HepG2 (cell line): ENCODE data around the gene IQCE. TPM values are rescaled to one million over a fixed set of nuclear protein-coding genes. Genes with fewer than 3 reads are reported as not detected.

Experiments
- ATAC-seq: fragments of 200-7000 bp; cut with Tn5 transposase; 3 replicates; pipeline ENCODE4 v1.9.1; 2020; ENCODE audit warnings: mild to moderate bottlenecking, moderate library complexity
- BruUV-seq: library from RNA; stranded (reverse); fragments of 400-500 nt; replicated peaks from 2 replicates; lab custom pipeline; 2021; lab: Mats Ljungman, UMichigan
- CTCF ChIA-PET: fragments of 300-600 bp; formaldehyde crosslinking; extraction: SDS; loops from one replicate; lab custom pipeline; 2021; ENCODE audit warnings: low total read pairs, inconsistent platforms, low intra/inter-chr PET ratio; lab: Yijun Ruan, JAX
- POLR2A ChIA-PET: fragments of 350-600 bp; sonication (Branson Sonifier 250); formaldehyde crosslinking; loops from one replicate; lab custom pipeline; 2020; ENCODE audit warnings: antibody characterized with exemption, inconsistent platforms; lab: Yijun Ruan, JAX
- DNase-seq: peaks from one replicate; pipeline ENCODE4 v3.0.0-alpha.2; 2015; ENCODE audit warnings: low spot score
- FAIRE-seq: peaks from 3 replicates; lab custom pipeline; 2011; peaks lifted over from hg19 to GRCh38; lab: Jason Lieb, UNC
- H2AFZ ChIP-seq: one replicate; pipeline ENCODE4 v1.6.1; 2011; ENCODE audit warnings: low read length, inconsistent platforms
- H3K27ac ChIP-seq: fragments of 300-600 bp; 3 replicates; pipeline ENCODE4 v1.8.0; 2011; ENCODE audit warnings: mixed run types, mild to moderate bottlenecking, mixed read lengths, low read length, inconsistent platforms; ENCODE audit not compliant: insufficient read depth; ENCODE audit errors: extremely low read length
- H3K27me3 ChIP-seq, 2 experiments: fragments of 200-600 bp in 1 of 2; 2 replicates in 1 of 2; 3 replicates in 1 of 2; pipeline versions ENCODE4 v1.6.0 to v1.8.0; 2011; ENCODE audit warnings: low read length in 2 of 2, mild to moderate bottlenecking in 2 of 2, moderate library complexity in 2 of 2, inconsistent platforms in 1 of 2; ENCODE audit not compliant: insufficient read depth in 2 of 2, control insufficient read depth in 1 of 2
- H3K36me3 ChIP-seq, 2 experiments: fragments of 200-600 bp in 1 of 2; replicated peaks in 1 of 2; 2 replicates in 1 of 2; 3 replicates in 1 of 2; pipeline versions ENCODE4 v1.5.1 to v1.8.0; 2011; ENCODE audit warnings: low read length in 2 of 2, inconsistent platforms in 1 of 2; ENCODE audit not compliant: insufficient read depth in 2 of 2, control insufficient read depth in 1 of 2
- H3K4me1 ChIP-seq: 2 replicates; pipeline ENCODE4 v1.5.1; 2012; ENCODE audit warnings: low read length, inconsistent platforms; ENCODE audit not compliant: insufficient read depth
- H3K4me2 ChIP-seq: 2 replicates; pipeline ENCODE4 v1.6.0; 2011; ENCODE audit warnings: low read depth, low read length, inconsistent platforms
- H3K4me3 ChIP-seq, 3 experiments: fragments of 200-600 bp in 1 of 3; sonication (generic), shearing (Covaris generic) in 1 of 3; replicated peaks in 1 of 3; 2 replicates each; pipeline ENCODE4 v1.5.1; 2011 to 2016; ENCODE audit warnings: low read length in 3 of 3, inconsistent platforms in 2 of 3, low read depth in 2 of 3, mild to moderate bottlenecking in 2 of 3, control low read depth in 1 of 3, mixed read lengths in 1 of 3; ENCODE audit not compliant: insufficient read depth in 1 of 3
- H3K79me2 ChIP-seq: one replicate; pipeline ENCODE4 v1.6.1; 2011; ENCODE audit warnings: low read length, inconsistent platforms; ENCODE audit not compliant: insufficient read depth
- H3K9ac ChIP-seq: 2 replicates; pipeline ENCODE4 v1.6.0; 2011; ENCODE audit warnings: mild to moderate bottlenecking, low read depth, low read length, inconsistent platforms; ENCODE audit not compliant: insufficient read depth
- H3K9me3 ChIP-seq: 2 replicates; pipeline ENCODE4 v1.5.1; 2012; ENCODE audit warnings: mild to moderate bottlenecking, low read length
- H4K20me1 ChIP-seq: 2 replicates; pipeline ENCODE4 v1.6.0; 2011; ENCODE audit warnings: inconsistent platforms, mild to moderate bottlenecking, low read length, moderate library complexity; ENCODE audit not compliant: insufficient read depth
- HNF1A ChIP-seq, 2 experiments: sonication (generic) in 1 of 2; formaldehyde crosslinking in 1 of 2; IDR thresholded peaks; 2 replicates each; pipeline versions ENCODE4 v1.4.0 to v1.6.1; 2016 to 2020; ENCODE audit warnings: borderline replicate concordance in 1 of 2, low read depth in 1 of 2, mild to moderate bottlenecking in 1 of 2, missing genetic modification reagents in 1 of 2
- MAFF ChIP-seq: IDR thresholded peaks from 2 replicates; pipeline ENCODE4 v1.6.1; 2011; ENCODE audit warnings: low read depth, low read length, improper control_type of control experiment
- NR2C2 ChIP-seq: sonication (generic); formaldehyde crosslinking; IDR thresholded peaks from 2 replicates; pipeline ENCODE4 v1.4.0; 2020; ENCODE audit warnings: missing genetic modification reagents, mild to moderate bottlenecking, moderate library complexity, borderline replicate concordance
- REST ChIP-seq, 2 experiments: IDR thresholded peaks; 2 replicates each; pipeline ENCODE4 v1.6.1; 2011 to 2012; ENCODE audit warnings: low read length in 2 of 2, borderline replicate concordance in 1 of 2, low read depth in 1 of 2, mild to moderate bottlenecking in 1 of 2, moderate library complexity in 1 of 2
- SNAPC5 ChIP-seq: sonication (generic); formaldehyde crosslinking; IDR thresholded peaks from 2 replicates; pipeline ENCODE4 v1.8.1; 2023; ENCODE audit warnings: mild to moderate bottlenecking, missing genetic modification reagents, borderline replicate concordance
- TOE1 ChIP-seq: sonication (generic); formaldehyde crosslinking; IDR thresholded peaks from 2 replicates; pipeline ENCODE4 v1.4.0; 2020; ENCODE audit warnings: mild to moderate bottlenecking, missing genetic modification reagents
- ZNF230 ChIP-seq: sonication (generic); formaldehyde crosslinking; IDR thresholded peaks from 2 replicates; pipeline ENCODE4 v1.4.0; 2020; ENCODE audit warnings: mild to moderate bottlenecking, missing genetic modification reagents
- ZNF7 ChIP-seq: IDR thresholded peaks from 2 replicates; pipeline ENCODE4 v1.6.1; 2016; ENCODE audit warnings: missing biosample characterization, missing genetic modification reagents
- WGBS: methylation state at CpG from one replicate; pipeline ENCODE4 v1.1.6; 2017; ENCODE audit warnings: low lambda C conversion rate; 5-methylcytosine and 5-hydroxymethylcytosine counted together
- in situ Hi-C: cut with HindIII; loops from 2 replicates; pipeline ENCODE4 v1.10.0; 2017; ENCODE audit warnings: low pct_unique_long_range_greater_than_20kb; ENCODE audit not compliant: extremely low pct_ligation_motif_present
- intact Hi-C: fragments of 100-400 bp; cut with micrococcal nuclease; formaldehyde crosslinking; loops from one replicate; pipeline ENCODE4 v1.10.0; 2022; ENCODE audit not compliant: unreplicated experiment
- polyA plus RNA-seq, 8 experiments: library from polyadenylated mRNA; depleted of rRNA in 3 of 8; stranded (reverse) in 7 of 8; unstranded in 1 of 8; fragments of >200 nt; fragmentation: Illumina TruSeq in 4 of 8; extraction: Trizol in 4 of 8; gene quantifications; 2 replicates each; pipeline versions ENCODE4 v1.2.1 to v1.2.3, GENCODE V29; 2011 to 2016; ENCODE audit warnings: low read depth in 4 of 8, missing spikeins in 1 of 8, mixed read lengths in 1 of 8; ENCODE audit not compliant: insufficient read depth in 1 of 8
- total RNA-seq, 5 experiments: library from RNA; depleted of rRNA; stranded (reverse); fragments of >200 nt; fragmentation: Illumina TruSeq; extraction: Trizol; gene quantifications; 2 replicates each; pipeline ENCODE4 v1.2.3, GENCODE V29; 2016; ENCODE audit warnings: low read depth in 1 of 5

The IQCE gene
- total and polyA plus RNA-seq, 2 of the 13 experiments (the other 11 are each of a cell fraction or from before 2014, with no cell fraction given), result 1.5 to 2.5 TPM

GRCh38 chr7:2555121-2556052 is 3.4 kb upstream of the IQCE start, which contains the start of gene BRAT1 (continued):
- no peak for TF ChIP-seq REST (IDR thresholded peaks at IDR 0.05; ENCODE audit: borderline replicate concordance in 1 of 2, low read depth in 1 of 2, low read length in 2 of 2)
- peak; percentile 69; the same call in 1 of the 2 replicates for TF ChIP-seq ZNF7 (CRISPR knock-in tag)

GRCh38 chr7:2559283-2559950 is 638 bp downstream of the IQCE start:
- ChIA-PET CTCF (no interaction called here), POLR2A (interaction anchor here (0.6 to 0.8 kb wide), 2 partner anchors 71 to 75 kb away, joined by 4 read pairs; no protein-coding TSS in a partner anchor)
- FAIRE-seq (no peak), ATAC-seq (peak; percentile 1), DNase-seq (no peak)
- in situ Hi-C loops, result no loop called here
- Histone ChIP-seq H3K27ac (peak overlapping the region; percentile 54), H3K4me2 (peak overlapping the region; percentile 98), H3K9ac (peak overlapping the region; percentile 72), H3K4me1 (peaks cover 31% of the 10 kb centered on the region), H3K79me2 (peaks cover 7% of the 10 kb centered on the region), H3K9me3 (no peaks in the 10 kb centered on the region), H3K36me3 (no peaks in the 10 kb centered on the region), H2AFZ (no peak overlapping the region), H3K27me3 (no peaks in the 10 kb centered on the region), H3K4me3 (peak overlapping the region; percentile 74 to 93 (median 84)), H4K20me1 (no peaks in the 10 kb centered on the region)
- intact Hi-C loops, result loop anchor here (5.0 kb wide), 1 partner anchor 63 kb away; no protein-coding TSS in a partner anchor
- no TSS peak for BruUV-seq
- 3% methylated on average over 11 of the region's 53 CpGs for WGBS
- TF ChIP-seq TOE1 (CRISPR knock-in tag) (no peak), ZNF230 (CRISPR knock-in tag) (0 out of 2 replicates have a peak, but pooled peaks have one; percentile 7), NR2C2 (CRISPR knock-in tag) (peak; percentile 9), SNAPC5 (CRISPR knock-in tag) (no peak), MAFF (no peak), HNF1A (IDR thresholded peaks at IDR 0.05; ENCODE audit: low read depth) (no peak), HNF1A (CRISPR knock-in tag; IDR thresholded peaks at IDR 0.05; ENCODE audit: borderline replicate concordance) (no peak)
